IPS-15b (cell line): Measurements from ENCODE around the gene SPRTN.

ENCODE experiments used
- H3K27me3 ChIP-seq: one replicate; pipeline ENCODE4 v1.6.1; 2013; ENCODE audit warnings: low read length; ENCODE audit not compliant: control insufficient read depth, insufficient read depth
- H3K36me3 ChIP-seq: one replicate; pipeline ENCODE4 v1.6.1; 2013; ENCODE audit warnings: low read length; ENCODE audit not compliant: control insufficient read depth, insufficient read depth
- H3K4me1 ChIP-seq: one replicate; pipeline ENCODE4 v1.6.1; 2013; ENCODE audit warnings: mild to moderate bottlenecking, low read length; ENCODE audit not compliant: control insufficient read depth, insufficient read depth
- H3K4me3 ChIP-seq: one replicate; pipeline ENCODE4 v1.5.1; 2013; ENCODE audit warnings: low read depth, low read length
- H3K9ac ChIP-seq: one replicate; pipeline ENCODE4 v1.6.1; 2013; ENCODE audit warnings: low read depth, mild to moderate bottlenecking, low read length
- H3K9me3 ChIP-seq: one replicate; pipeline ENCODE4 v1.6.1; 2013; ENCODE audit warnings: mild to moderate bottlenecking, low read length; ENCODE audit not compliant: control insufficient read depth, insufficient read depth

Gene SPRTN

GRCh38 chr1:231397886-231398671 lies 60.0 kb downstream of the SPRTN start:
- Histone ChIP-seq H3K36me3 (no peaks in the 10 kb centered on the region), H3K9me3 (no peaks in the 10 kb centered on the region), H3K4me1 (no peaks in the 10 kb centered on the region), H3K27me3 (no peaks in the 10 kb centered on the region), H3K4me3 (no peak overlapping the region), H3K9ac (no peak overlapping the region)

DNA sequence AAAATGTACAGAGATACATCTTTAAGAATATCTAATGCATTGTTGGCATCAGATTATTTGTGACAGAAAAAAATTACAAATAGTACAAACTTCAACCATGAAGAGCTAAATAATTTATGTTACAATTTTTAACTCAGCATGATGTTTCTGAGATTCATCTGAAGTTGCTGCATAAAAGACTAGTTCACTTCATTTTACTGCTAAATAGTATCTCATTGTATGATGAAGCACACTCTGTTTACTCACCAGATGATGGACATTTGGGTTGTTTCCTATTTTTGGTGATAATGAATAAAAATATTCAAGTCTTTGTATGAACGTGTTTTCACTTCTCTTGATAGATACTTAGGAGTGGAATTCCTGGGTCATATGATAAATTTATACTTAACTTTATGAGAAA lies 63.4 kb downstream of the SPRTN start:
- H3K4me1 ChIP-seq: no peaks in the 10 kb centered on the region
- no peak overlapping the region for H3K4me3 ChIP-seq
- no peaks in the 10 kb centered on the region for H3K27me3 ChIP-seq
- H3K9ac ChIP-seq: no peak overlapping the region
- H3K9me3 ChIP-seq: no peaks in the 10 kb centered on the region
- H3K36me3 ChIP-seq: no peaks in the 10 kb centered on the region

GRCh38 chr1:231404318-231404717 lies 66.2 kb downstream of the SPRTN start:
- Histone ChIP-seq H3K36me3 (no peaks in the 10 kb centered on the region), H3K9ac (no peak overlapping the region), H3K4me3 (no peak overlapping the region), H3K4me1 (no peaks in the 10 kb centered on the region), H3K27me3 (no peaks in the 10 kb centered on the region), H3K9me3 (no peaks in the 10 kb centered on the region)
